ENCODE measurements around the gene GULP1. TPM values are rescaled to one million over a fixed set of nuclear protein-coding genes. Genes with fewer than 3 reads are reported as not detected.
A peak's percentile ranks its signal among the peaks of the same experiment; 100 is the strongest.

The GULP1 gene
- total and polyA plus RNA-seq, 2 of the 4 experiments (the other 2 are of a cell fraction) = 24.4 to 40.1 TPM

GRCh38 chr2:188414869-188415753 is 123.4 kb downstream of the GULP1 start (continued):
- no peak for TF ChIP-seq RCOR1 (IDR thresholded peaks at IDR 0.05; ENCODE audit: insufficient replicate concordance, low read length)

GRCh38 chr2:188415754-188416083 is 124.0 kb downstream of the GULP1 start:
- Histone ChIP-seq H2BK5ac (ENCODE audit: low read depth, low read length, poor library complexity, severe bottlenecking) (peak overlapping the region; percentile 24), H3K14ac (replicated peaks; ENCODE audit: low read depth, low read length) (no peak overlapping the region), H2BK120ac (ENCODE audit: low read depth, low read length) (no peak overlapping the region), H4K8ac (ENCODE audit: low read depth in 2 of 2, low read length in 2 of 2) (no peak overlapping the region), H3K36me3 (ENCODE audit: control insufficient read depth, insufficient read depth, low read length) (no peaks in the 10 kb centered on the region), H2AFZ (replicated peaks; ENCODE audit: low read length, poor library complexity) (no peak overlapping the region), H3K9me3 (ENCODE audit: control insufficient read depth, insufficient read depth, low read length) (0 out of 2 replicates have a peak, but pooled peaks cover 2% of the 10 kb centered on the region), H3K9ac (ENCODE audit: low read depth, low read length) (no peak overlapping the region), H3K4me2 (ENCODE audit: low read depth, low read length) (no peak overlapping the region), H3K4ac (ENCODE audit: low read depth, low read length) (no peak overlapping the region), H2AK9ac (replicated peaks; ENCODE audit: low read depth, low read length, poor library complexity) (no peak overlapping the region), H3K79me1 (ENCODE audit: low read depth in 1 of 2, low read length in 2 of 2) (peaks cover 11 to 41% of the 10 kb centered on the region in 2 experiments), H3K23ac (ENCODE audit: low read depth, low read length) (peak overlapping the region; percentile 65; the same call in 1 of the 2 replicates), H3K27me3 (ENCODE audit: control insufficient read depth, insufficient read depth, low read length) (no peaks in the 10 kb centered on the region), H4K5ac (ENCODE audit: low read depth, low read length) (no peak overlapping the region), H3K18ac (ENCODE audit: low read depth, low read length) (no peak overlapping the region), H3K4me3 (ENCODE audit: insufficient read depth, low read depth, low read length) (no peak overlapping the region), H3K56ac (ENCODE audit: extremely low read depth, insufficient read depth, low read length) (no peak overlapping the region), H3K27ac (ENCODE audit: insufficient read depth, low read length) (no peak overlapping the region), H4K20me1 (ENCODE audit: insufficient read depth, low read length) (no peaks in the 10 kb centered on the region), H2AK5ac (ENCODE audit: low read depth, low read length) (no peak overlapping the region), H2BK15ac (ENCODE audit: low read depth, low read length) (no peak overlapping the region), H4K91ac (ENCODE audit: insufficient read depth, low read depth, low read length) (no peak overlapping the region), H3K4me1 (ENCODE audit: control insufficient read depth, insufficient read depth, low read length) (no peaks in the 10 kb centered on the region; the same call in 1 of the 2 replicates), H2BK20ac (ENCODE audit: low read depth, low read length) (peak overlapping the region; percentile 27; the same call in 1 of the 2 replicates), H3K9me1 (ENCODE audit: insufficient read depth, low read length) (no peaks in the 10 kb centered on the region)
- ATAC-seq (ENCODE audit: low read depth) = no peak
- in situ Hi-C loops (cut with MboI; ENCODE audit: low sequenced_read_pairs) (no loop called here), dilution Hi-C loops (cut with HindIII; ENCODE audit: low sequenced_read_pairs, unreplicated experiment) (no loop called here), intact Hi-C loops (cut with micrococcal nuclease) (no loop called here)
- ChIA-PET CTCF (interaction anchor here (0.6 kb wide), 1 partner anchor 573 kb away, joined by 4 read pairs; no protein-coding TSS in a partner anchor), POLR2A (ENCODE audit: unreplicated experiment) (no interaction called here)
- no CpG with 5 or more reads among the region's 1 CpG for WGBS, 2 experiments (ENCODE audit: extremely low coverage in 2 of 2, insufficient read length in 1 of 2)
- DNase-seq = no peak
- no TSS peak for BruUV-seq (replicated peaks)
- TF ChIP-seq MXI1 (IDR thresholded peaks at IDR 0.05; ENCODE audit: borderline replicate concordance, low read depth, low read length) = no peak
- TF ChIP-seq RFX5 (IDR thresholded peaks at IDR 0.05; ENCODE audit: low read depth, low read length) = no peak
- TF ChIP-seq ELK1 (IDR thresholded peaks at IDR 0.05; ENCODE audit: borderline replicate concordance, low read depth, low read length) = no peak
- TF ChIP-seq RCOR1 (IDR thresholded peaks at IDR 0.05; ENCODE audit: insufficient replicate concordance, low read length) = no peak
- TF ChIP-seq RAD21 (IDR thresholded peaks at IDR 0.05; ENCODE audit: low read length) = no peak
- TF ChIP-seq CTCF (conservative IDR thresholded peaks at IDR 0.05; ENCODE audit: low read depth, low read length) = no peak
- TF ChIP-seq USF2 (IDR thresholded peaks at IDR 0.05; ENCODE audit: low read depth, low read length) = no peak
- no peak for TF ChIP-seq CEBPB (IDR thresholded peaks at IDR 0.05; ENCODE audit: low read depth, low read length)
- TF ChIP-seq BHLHE40 (IDR thresholded peaks at IDR 0.05; ENCODE audit: low read depth, low read length) = no peak
- no peak for TF ChIP-seq POLR2A (IDR thresholded peaks at IDR 0.05; ENCODE audit: low read depth, low read length)
- TF ChIP-seq NFE2L2 (IDR thresholded peaks at IDR 0.05; ENCODE audit: low read depth, low read length) = no peak
- TF ChIP-seq MAFK (IDR thresholded peaks at IDR 0.05; ENCODE audit: low read depth, low read length) = no peak
